NCI-H2029 treated with DMSO at 0.1 percent for 48 hours (cell line): ENCODE measurements around the gene TRIM47.
A peak's percentile ranks its signal among the peaks of the same experiment; 100 is the strongest.
"Not testable (repeated sequence)": the region's sequence is repeated elsewhere in the genome, so short reads cannot be mapped to it uniquely, and the experiment has no call there.

Experiments used
- DNase-seq: peaks from one replicate; lab custom pipeline; 2025; lab: John Stamatoyannopoulos, UW

The TRIM47 gene

GRCh38 chr17:75891605-75892555 lies 13.5 kb upstream of the TRIM47 start:
- DNase-seq = no peak

GRCh38 chr17:75891022-75891604 lies 12.7 kb upstream of the TRIM47 start:
- no peak for DNase-seq

GRCh38 chr17:75889454-75889853 lies 11.1 kb upstream of the TRIM47 start:
- no peak for DNase-seq

GRCh38 chr17:75888484-75888883 lies 10.1 kb upstream of the TRIM47 start:
- DNase-seq = no peak

GRCh38 chr17:75885860-75886259 lies 7.5 kb upstream of the TRIM47 start:
- DNase-seq = not testable (repeated sequence)

GRCh38 chr17:75885431-75885830 lies 7.0 kb upstream of the TRIM47 start:
- DNase-seq = no peak

- DNase-seq = no peak
These were observed 3.5 kb upstream of the TRIM47 start for GRCh38 chr17:75881678-75882454.

- no peak for DNase-seq
These were observed 1.9 kb upstream of the TRIM47 start for GRCh38 chr17:75880266-75880665.

- no peak for DNase-seq
These were observed 618 bp downstream of the TRIM47 start for GRCh38 chr17:75877752-75878173.

- no peak for DNase-seq
These were observed 1.2 kb downstream of the TRIM47 start for GRCh38 chr17:75876938-75877751.

GRCh38 chr17:75876190-75876937 lies 2.0 kb downstream of the TRIM47 start:
- no peak for DNase-seq

GRCh38 chr17:75875940-75876189 lies 2.5 kb downstream of the TRIM47 start:
- DNase-seq = peak; percentile 57

- no peak for DNase-seq
These were observed 3.0 kb downstream of the TRIM47 start for GRCh38 chr17:75875182-75875939.

- DNase-seq = no peak
These were observed 3.8 kb downstream of the TRIM47 start for GRCh38 chr17:75874323-75875181.

- DNase-seq = no peak
These were observed 4.6 kb downstream of the TRIM47 start for GRCh38 chr17:75873587-75874322.

GRCh38 chr17:75872434-75873351 lies 5.7 kb downstream of the TRIM47 start:
- no peak for DNase-seq

GRCh38 chr17:75870228-75870627 lies 8.2 kb downstream of the TRIM47 start:
- DNase-seq = not testable (repeated sequence)
